Mucosa of stomach (tissue), 1 donor: ENCODE results near the gene DYSF.

Experiments
- H3K27me3 ChIP-seq: one replicate; pipeline ENCODE4 v1.7.0; 2013; ENCODE audit warnings: mild to moderate bottlenecking, low read length; ENCODE audit not compliant: control insufficient read depth, insufficient read depth
- H3K36me3 ChIP-seq: one replicate; pipeline ENCODE4 v1.7.0; 2013; ENCODE audit warnings: low read length; ENCODE audit not compliant: control insufficient read depth, insufficient read depth
- H3K4me1 ChIP-seq: one replicate; pipeline ENCODE4 v1.7.0; 2013; ENCODE audit warnings: mild to moderate bottlenecking, low read length; ENCODE audit not compliant: control insufficient read depth, insufficient read depth
- H3K4me3 ChIP-seq: one replicate; pipeline ENCODE4 v1.7.0; 2013; ENCODE audit warnings: low read length
- H3K9ac ChIP-seq: one replicate; pipeline ENCODE4 v1.7.0; 2013; ENCODE audit warnings: mild to moderate bottlenecking, low read length, moderate library complexity
- H3K9me3 ChIP-seq: one replicate; pipeline ENCODE4 v1.7.0; 2013; ENCODE audit warnings: mild to moderate bottlenecking, low read length, moderate library complexity; ENCODE audit not compliant: control insufficient read depth
- donor health status: Pancreatic carcinoma.

Gene DYSF

DNA sequence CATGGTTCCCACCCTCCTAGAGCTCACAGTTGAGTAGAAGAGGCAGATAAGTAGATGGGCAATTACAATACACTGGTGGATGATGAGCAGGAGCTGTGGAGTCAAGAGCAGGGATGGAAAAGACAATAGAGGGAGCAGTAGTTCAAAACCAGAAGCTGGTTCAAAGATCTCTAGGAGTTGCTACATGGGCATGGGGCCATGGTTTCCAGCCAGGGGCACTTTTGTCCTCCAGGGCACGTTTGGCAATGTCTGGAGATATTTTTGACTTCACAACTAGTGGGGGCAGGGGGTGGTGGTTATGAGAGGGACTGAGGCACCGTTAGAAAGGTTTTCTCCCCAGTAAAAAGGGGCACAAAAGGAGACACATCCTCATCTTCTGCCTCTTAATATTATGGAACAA is 236.0 kb downstream of the DYSF start:
- Histone ChIP-seq H3K4me1 (no peaks in the 10 kb centered on the region), H3K9ac (no peak overlapping the region), H3K27me3 (peaks cover 5% of the 10 kb centered on the region), H3K9me3 (no peaks in the 10 kb centered on the region), H3K36me3 (no peaks in the 10 kb centered on the region), H3K4me3 (no peak overlapping the region)

DNA sequence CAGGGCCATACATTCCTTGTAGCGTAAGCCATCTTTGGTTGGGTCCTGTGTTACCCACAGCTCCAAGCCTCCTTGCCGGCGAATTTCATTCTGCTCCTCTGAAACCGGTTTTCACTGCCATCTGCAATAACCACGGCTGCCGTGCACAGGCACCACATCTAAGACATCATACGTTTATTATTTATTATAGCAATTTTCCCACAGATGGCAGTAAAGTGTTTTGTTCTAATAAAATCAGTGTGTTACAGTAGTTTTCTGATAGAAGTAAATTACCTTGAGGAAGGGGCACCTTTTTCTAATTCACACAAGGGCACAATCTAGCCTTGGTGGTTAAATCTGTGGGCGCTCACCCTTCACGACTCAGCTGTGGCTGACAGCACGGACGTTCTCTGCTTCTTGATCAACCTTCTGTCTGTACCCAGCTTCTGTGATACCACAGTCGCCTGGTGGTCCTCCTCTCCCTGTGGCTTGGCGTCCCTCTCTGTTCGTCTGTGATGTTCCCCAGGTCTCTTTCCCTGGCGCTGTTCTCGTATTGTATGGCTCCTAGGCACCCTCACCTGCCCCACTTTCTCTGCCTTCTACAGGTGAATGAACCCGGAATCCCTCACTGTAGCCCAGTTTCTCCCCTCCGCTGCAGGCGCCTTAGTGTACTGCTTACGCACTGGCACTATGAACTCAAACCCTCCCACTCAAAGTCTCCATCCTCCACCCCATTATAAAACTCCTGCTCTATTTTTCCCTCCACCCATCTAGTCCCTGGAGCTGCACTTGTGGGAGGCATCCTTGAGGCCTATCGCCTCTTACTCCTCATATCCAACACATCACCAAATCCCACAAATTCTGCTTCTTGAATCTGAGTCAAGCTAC is 236.8 kb downstream of the DYSF start:
- no peaks in the 10 kb centered on the region for H3K4me1 ChIP-seq
- no peaks in the 10 kb centered on the region for H3K36me3 ChIP-seq
- no peaks in the 10 kb centered on the region for H3K9me3 ChIP-seq
- no peak overlapping the region for H3K9ac ChIP-seq
- H3K4me3 ChIP-seq = no peak overlapping the region
- peaks cover 5% of the 10 kb centered on the region for H3K27me3 ChIP-seq

DNA sequence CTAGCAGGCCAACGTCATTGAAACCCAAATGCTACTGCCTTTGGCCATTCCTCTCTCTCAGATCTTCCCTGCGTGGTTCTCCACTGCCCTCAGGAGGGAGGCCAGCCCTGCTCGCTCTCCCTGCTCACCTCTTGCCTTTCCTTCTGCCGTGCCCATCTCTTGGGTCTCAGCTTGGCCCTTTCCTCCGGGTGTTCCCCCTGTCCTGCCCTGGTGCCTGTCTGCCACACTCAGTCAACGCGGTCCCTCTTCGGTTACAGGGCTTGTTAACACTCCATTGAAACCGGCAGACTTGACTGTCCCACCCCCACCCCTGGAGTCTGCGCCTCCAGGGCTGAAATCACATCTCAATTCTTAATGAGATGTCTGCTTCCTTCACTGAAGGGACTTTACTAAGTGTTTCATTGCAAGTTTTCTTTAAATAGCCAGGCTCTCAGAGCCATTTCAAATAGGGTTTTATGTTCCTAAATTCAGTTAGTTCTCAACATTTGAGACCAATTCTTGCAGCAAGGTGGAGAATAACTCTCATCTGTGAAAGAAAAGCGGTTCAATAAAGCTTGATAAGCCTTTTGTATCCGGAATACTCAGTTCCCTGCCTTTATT is 237.6 kb downstream of the DYSF start:
- H3K4me1 ChIP-seq = no peaks in the 10 kb centered on the region
- no peaks in the 10 kb centered on the region for H3K9me3 ChIP-seq
- no peak overlapping the region for H3K9ac ChIP-seq
- no peaks in the 10 kb centered on the region for H3K36me3 ChIP-seq
- peaks cover 5% of the 10 kb centered on the region for H3K27me3 ChIP-seq
- no peak overlapping the region for H3K4me3 ChIP-seq

DNA sequence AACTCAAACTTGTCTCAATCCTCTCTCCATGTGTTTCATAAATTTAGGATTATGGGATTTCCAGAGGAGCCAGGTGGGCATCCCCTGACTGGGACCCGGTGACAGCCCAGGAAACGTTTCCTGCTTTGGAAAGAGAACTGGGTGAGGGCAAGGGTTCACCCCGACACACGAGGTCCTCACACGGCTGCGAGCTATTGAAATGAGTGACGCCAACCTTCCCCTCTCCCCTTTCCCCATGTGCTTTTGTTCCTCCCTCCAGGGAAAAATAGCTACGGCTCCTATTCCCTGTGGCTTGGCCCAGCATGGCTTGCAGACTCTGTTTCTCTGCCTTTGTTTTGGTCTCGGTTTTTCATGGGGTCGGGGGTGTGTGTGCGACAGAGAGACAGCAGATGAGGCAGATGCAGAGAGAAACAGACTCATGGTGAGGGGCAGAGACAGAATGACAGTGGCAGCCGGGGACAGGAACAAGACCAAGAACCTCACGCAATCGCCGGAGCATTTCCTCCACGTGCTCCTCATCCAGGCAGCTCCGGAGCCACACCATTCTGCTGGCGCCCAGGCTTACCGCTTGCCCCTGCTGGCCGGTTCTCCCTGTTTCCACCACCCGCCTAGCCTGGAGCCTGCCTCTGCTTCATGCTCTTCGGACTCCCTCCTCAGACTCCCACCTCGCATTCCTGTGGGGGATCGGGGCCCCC is 238.5 kb downstream of the DYSF start:
- Histone ChIP-seq H3K27me3 (peaks cover 5% of the 10 kb centered on the region), H3K4me3 (no peak overlapping the region), H3K9me3 (no peaks in the 10 kb centered on the region), H3K4me1 (no peaks in the 10 kb centered on the region), H3K9ac (no peak overlapping the region), H3K36me3 (no peaks in the 10 kb centered on the region)

DNA sequence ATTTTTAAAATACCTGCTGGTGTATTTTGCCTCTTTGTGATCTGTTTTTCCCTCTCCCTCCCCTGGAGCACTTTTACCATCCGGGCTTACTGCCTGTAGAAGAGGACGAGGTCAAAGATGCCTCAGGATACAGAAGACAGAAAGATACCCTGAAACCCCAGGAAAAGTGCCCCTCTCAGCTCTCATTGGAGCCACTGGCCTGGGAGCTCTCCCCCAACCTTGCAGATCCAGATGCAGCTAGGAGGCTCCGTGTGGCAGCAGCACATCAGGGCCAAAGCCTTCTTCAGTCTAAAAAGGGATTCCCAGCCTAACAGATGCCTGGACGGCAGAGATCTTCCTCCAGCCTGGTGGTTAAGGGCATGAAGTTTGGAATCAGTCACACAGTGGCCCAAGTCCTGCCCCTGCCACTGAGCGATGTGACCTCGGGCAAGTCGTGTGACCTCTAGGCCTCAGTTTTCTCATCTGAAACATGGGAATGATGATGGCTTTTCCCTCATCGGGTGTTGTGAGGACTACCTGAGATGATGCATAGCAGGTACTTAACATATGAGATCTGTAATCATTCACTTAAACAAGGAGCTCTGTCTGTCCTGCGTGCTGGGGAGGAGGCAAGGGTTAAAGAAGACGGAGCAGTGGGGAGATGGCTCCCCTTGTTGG is 239.4 kb downstream of the DYSF start:
- no peaks in the 10 kb centered on the region for H3K36me3 ChIP-seq
- H3K4me3 ChIP-seq = no peak overlapping the region
- no peaks in the 10 kb centered on the region for H3K9me3 ChIP-seq
- no peak overlapping the region for H3K9ac ChIP-seq
- H3K4me1 ChIP-seq = no peaks in the 10 kb centered on the region
- peaks cover 5% of the 10 kb centered on the region for H3K27me3 ChIP-seq

DNA sequence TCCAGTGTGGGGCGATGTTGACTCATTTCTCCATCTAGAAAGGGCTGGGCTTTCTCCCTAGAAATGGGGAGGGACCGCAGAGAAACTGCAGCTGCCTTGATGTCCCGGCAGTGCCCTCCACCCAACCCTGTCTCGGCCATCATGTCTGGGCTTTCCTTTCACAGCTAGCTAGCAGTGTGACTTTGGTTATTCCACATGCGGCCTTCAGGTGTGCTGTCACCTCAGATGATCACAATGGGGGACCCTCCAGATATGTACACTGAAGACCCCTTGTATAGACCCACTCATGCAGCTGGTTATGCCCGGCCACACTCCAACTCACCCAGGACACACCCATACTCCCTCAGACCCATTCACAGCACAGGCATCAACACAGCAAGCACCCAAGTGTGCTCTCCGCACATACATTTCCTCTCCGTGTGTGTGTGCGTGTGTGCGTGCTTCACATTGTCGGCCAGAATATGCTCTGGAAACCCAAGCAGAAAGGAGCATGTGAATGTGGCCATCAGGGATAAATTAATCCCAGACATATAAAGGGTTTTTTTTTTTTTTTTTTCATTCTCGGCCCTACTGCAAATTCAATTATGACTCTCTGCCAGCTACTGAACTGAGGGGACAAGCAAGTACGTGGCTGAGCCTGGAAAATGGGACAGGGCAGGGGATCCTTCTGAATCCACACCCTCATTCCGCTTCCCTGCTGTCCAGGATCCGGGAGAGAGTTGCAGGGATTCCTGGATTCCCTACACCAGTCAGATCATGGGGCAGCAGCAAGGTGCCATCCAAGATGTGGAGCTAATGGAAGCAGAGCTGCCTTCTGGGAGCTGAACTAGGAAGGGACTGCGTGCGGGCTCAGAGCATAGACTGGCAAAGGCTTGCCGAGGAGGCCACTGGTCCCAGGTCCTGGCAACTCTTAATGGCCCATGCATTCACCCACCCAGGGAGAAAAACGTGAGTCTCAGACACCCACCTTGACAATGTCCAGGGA is 240.2 kb downstream of the DYSF start:
- Histone ChIP-seq H3K4me3 (no peak overlapping the region), H3K36me3 (no peaks in the 10 kb centered on the region), H3K4me1 (no peaks in the 10 kb centered on the region), H3K9ac (no peak overlapping the region), H3K9me3 (no peaks in the 10 kb centered on the region), H3K27me3 (peaks cover 5% of the 10 kb centered on the region)

DNA sequence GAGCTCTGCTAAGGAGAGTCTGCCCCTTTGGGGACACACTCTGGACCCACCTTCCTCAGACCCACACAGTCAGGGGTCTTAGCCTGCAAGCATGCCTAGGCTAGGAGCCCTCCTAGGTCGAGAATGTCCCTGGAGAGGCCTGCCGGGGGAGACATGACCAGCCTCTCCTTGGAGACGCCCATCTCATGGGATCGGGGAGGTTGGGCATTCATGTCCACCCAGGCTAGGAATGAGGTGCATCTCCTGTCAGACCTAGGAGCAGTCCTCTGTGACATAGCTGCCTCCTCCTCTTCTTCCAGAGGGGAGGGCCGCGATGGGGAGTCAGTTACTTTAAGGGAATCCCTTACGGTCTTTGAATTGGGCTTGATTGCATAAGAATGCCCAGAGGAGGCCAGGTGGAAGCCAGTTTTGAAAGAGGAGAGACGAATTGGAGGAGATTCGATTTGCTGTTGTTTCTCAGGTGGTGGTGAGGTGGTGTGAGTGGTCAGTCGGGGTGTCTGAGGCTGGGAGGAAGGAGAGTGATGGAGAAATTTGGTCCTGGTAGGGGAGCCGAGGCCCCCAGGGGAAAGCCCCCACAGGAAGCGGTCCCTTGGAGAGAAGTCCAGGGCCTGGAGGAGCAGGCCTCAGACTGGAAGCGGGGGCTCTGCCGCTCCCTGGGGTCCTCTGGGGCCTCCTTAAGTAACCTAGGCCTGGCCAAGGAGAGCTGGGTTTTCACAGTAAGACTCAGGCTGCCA is 241.3 kb downstream of the DYSF start:
- Histone ChIP-seq H3K4me1 (no peaks in the 10 kb centered on the region), H3K9me3 (no peaks in the 10 kb centered on the region), H3K4me3 (no peak overlapping the region), H3K9ac (no peak overlapping the region), H3K27me3 (peaks cover 5% of the 10 kb centered on the region), H3K36me3 (no peaks in the 10 kb centered on the region)

DNA sequence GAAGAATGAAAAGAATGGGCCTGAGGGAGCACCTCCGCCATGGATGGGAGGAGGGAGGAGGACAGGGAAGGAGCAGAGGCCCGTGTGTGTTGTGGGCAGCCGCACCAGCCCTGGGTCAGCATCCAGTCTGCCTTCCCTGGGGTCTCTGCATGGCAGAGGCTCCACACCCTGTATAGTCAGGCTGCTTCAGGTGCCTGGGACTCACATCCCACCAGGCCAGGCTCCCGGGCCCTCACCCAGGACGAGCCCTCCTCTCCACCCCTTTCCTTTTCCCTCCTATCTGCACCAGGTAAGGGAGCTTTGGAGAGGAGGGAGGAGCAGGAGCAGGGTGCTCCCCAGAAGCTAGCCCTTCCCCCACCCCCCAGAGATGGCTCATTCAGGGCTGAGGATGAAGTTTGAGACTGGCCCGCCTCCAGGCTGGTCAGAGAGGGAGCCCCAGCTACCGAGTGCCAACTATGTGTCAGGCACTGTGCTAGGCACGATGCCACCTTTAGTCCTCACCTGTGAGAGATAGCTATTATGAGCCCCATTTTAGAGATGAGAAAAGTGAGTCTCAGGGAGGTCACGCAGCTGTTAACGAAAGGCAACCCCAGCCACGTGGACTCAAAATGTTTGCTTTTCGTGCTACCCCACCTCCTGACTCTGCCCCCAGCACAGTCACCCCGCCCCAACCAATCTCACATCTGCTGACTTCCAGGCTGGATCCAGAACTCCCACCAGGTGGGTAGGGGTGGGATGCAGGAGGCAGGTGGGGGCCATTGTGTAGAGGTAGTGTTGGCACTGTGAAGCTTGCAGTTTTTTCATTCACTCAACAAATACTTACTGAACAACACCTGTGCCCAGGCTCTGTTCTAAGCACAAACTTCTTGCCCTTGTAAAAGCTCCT is 242.1 kb downstream of the DYSF start:
- Histone ChIP-seq H3K9ac (no peak overlapping the region), H3K27me3 (peaks cover 5% of the 10 kb centered on the region), H3K9me3 (no peaks in the 10 kb centered on the region), H3K4me1 (no peaks in the 10 kb centered on the region), H3K36me3 (no peaks in the 10 kb centered on the region), H3K4me3 (no peak overlapping the region)

DNA sequence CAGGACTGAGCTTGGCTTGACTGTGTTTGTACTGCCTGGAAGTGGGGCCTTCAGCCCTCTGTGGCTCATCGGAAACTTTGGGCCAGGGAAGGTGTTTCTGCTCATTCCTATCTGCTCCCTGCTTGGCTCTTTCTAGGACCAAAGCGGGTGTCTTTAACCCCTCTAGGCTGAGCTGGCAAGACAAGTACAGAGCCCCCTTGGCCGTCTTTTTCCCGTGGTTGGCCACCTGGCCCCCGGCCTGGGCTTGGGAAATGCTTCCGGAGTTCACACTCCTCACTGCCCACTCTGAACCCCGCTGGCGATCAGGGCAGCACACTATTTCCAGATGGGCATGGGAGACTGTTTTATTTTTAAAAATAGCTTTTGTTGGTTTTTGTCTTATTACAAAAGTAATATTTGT is 243.0 kb downstream of the DYSF start:
- Histone ChIP-seq H3K36me3 (no peaks in the 10 kb centered on the region), H3K4me1 (no peaks in the 10 kb centered on the region)

More for the DNA sequence above, 243.0 kb downstream of the DYSF start:
- Histone ChIP-seq H3K4me3 (no peak overlapping the region), H3K9me3 (no peaks in the 10 kb centered on the region), H3K9ac (no peak overlapping the region), H3K27me3 (peaks cover 5% of the 10 kb centered on the region)
